Daoy (cell line): Measurements from ENCODE around the gene HIGD1C. TPM values are rescaled to one million over a fixed set of nuclear protein-coding genes. Genes with fewer than 3 reads are reported as not detected.
"Not testable (repeated sequence)": the region's sequence is repeated elsewhere in the genome, so short reads cannot be mapped to it uniquely, and the experiment has no call there.

Source experiments
- DNase-seq: peaks from one replicate; pipeline ENCODE4 v3.0.0-alpha.2; 2015; ENCODE audit warnings: low read depth
- total RNA-seq: library from RNA; depleted of rRNA; stranded (reverse); fragments of >200 nt; shearing (Covaris generic); gene quantifications from 2 replicates; pipeline ENCODE4 v1.2.3, GENCODE V29; 2014

The HIGD1C gene
- total RNA-seq, 1 experiment from 2014 or later = not detected

- DNase-seq = peak; percentile 10
These were observed 18.8 kb upstream of the HIGD1C start for GRCh38 chr12:50933459-50934124.

GRCh38 chr12:50934371-50934851 lies 17.9 kb upstream of the HIGD1C start:
- no peak for DNase-seq

- no peak for DNase-seq
These were observed 17.1 kb upstream of the HIGD1C start for GRCh38 chr12:50934981-50935807.

DNA sequence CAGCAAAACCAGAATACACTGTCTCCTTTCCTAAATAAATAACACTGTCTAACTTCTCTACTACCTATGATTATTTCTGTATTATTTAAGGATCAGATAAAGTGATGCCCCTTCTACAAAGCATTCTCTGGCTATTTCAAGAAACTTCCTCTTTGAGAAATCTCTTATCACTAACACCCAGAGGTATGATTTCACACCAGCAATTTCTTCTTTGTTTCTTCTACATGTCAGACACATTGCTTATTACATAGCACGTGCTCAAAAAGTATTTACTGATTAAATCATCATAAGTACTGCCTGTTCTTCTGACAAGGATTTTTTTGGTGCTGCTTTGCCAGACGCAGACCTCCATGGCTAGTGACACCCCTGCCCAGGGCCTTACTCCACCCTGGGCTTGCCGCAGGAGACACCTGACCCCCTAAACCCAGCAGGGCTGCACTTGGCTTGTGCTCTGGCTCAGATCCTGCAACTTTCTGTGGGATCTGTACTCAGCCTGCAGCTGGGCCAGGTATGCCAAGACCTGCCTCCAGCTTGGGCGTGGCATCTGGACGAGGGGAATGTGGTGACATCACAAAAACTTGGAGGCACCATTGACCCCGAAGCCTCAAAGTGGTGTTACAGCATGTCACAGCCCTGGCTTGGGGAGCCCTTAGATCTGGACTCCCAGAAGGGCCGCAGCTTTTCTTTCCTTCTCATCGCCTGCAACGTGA lies 15.4 kb upstream of the HIGD1C start:
- DNase-seq = no peak

DNA sequence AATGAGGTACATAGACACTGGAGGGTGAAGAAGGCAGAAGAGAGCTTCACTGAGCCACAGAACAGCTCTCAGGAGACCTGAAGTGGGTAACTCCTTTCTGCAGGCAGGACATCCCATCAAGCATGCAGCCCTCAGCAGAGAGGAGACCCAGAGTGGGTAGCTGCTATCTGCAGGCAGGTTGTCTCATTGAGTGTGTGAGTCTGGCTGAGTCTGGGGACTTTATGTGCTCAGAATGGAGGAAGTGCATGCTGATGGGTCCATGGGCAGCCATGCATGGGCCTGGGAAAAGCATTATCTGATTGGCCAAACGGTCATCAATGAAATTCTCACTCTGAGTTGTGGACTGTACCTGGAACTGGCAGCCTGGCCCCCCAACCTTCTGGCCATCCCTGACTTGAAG lies 14.7 kb upstream of the HIGD1C start:
- no peak for DNase-seq

DNA sequence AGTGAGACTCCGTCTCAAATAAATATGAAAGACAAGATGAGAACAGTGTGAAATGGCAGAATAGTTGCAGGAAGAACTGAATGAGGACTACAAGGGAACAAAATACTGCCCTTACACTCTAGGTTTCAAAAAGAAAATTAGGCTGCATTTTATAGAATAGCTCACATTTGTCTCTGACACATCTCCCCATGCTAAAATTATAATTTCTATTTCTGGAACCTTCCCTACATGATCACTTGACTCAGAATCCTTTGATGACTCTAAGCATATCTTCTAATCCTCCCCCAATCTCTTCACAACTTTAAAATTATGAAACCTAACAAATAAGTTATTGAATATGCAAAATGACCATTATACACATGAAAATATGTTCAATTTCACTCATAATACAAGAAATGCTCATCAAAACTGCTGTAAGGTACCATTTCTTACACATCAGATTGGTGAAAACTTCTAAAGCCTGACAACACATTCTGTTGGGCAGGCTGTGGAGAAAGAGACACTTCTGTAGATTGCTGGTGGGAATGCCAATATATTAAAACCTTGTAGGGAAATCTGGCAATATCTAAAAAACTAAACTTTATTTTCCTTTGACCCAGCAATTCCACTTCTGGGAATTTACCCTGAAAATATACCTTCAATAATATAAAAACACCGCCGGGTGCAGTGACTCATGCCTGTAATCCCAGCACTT lies 4.3 kb upstream of the HIGD1C start:
- DNase-seq = no peak

GRCh38 chr12:50948798-50949197 lies 3.5 kb upstream of the HIGD1C start:
- DNase-seq = no peak

DNA sequence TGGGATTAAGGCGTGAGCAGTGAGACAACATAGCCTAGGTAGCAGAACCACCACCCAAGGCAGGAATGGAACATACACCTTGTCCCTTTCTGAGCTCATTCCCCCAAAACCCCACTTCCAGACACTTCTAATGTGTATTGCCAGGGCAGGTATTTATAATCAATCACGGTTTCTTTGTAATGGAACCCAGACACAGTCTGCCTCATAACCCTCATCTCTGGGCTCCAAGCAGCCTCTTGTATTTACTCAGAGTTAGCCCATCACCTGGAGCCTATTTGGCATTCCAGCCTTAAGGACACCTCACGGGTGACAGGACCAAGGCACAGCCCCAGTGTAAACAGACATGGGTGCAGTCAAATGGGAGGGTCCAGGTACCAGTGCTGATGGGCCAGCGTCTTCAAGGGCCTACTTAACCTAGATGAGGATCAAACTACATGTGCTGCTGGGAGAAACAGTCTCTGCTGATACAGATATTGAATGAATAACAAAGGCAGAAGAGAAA lies 2.5 kb upstream of the HIGD1C start:
- no peak for DNase-seq

GRCh38 chr12:50951112-50951511 lies 1.2 kb upstream of the HIGD1C start:
- DNase-seq = no peak

DNA sequence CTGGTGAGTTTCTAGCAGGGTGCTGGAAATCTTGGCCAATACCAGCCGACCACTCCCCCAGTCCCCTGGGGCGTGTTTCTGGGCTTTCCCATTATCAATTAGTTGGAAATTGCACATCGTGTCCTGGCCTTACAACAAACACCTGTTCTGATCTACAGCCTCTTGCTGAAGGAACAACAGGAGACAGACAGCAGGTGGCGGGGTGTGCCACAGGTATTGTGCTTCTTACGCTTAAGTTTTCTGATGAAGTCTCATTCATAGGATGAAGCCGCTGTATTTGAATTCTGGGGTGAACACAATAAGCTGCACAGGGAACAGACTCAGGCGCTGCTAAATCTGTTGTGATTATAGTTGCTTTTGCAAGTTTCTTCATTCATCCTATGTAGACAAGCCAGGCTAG lies 703 bp downstream of the HIGD1C start:
- no peak for DNase-seq

DNA sequence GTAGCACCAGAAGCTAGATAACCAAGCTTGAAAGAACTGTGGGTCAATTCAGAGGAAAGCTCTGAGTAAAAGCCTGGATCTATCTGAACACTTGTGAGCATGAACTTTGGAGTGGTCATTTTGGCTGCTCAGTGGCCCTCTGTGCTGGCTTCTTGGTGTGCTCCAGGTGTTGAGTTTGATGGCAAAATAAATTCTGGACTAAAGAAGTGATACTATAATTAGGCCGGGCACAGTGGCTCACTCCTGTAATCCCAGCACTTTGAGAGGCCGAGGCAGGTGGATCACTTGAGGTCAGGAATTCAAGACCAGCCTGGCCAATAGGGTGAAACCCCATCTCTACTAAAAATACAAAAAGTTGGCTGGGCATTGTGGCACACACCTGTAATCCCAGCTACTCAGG lies 2.4 kb downstream of the HIGD1C start:
- DNase-seq = not testable (repeated sequence)

DNA sequence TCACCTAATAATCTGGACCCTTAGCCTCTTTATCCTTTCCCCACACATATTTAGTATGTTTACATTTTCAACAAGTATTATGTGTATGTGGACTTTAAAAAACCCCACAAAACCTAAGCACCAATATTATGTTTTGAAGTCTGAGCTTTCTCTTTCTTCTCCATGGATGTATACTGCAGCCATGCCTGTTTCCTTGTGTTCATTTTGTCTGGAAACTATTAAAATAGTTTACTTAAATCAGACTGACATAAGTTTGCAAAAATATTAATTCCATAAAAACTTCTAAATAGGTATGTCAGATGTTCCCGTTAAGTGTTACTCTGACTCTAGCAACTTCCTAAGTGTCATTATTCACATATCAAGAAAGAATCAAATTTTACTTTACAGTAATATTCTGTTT lies 2.9 kb downstream of the HIGD1C start:
- no peak for DNase-seq

GRCh38 chr12:50955697-50956096 lies 3.4 kb downstream of the HIGD1C start:
- DNase-seq = no peak

GRCh38 chr12:50960130-50960529 lies 7.8 kb downstream of the HIGD1C start:
- no peak for DNase-seq

DNA sequence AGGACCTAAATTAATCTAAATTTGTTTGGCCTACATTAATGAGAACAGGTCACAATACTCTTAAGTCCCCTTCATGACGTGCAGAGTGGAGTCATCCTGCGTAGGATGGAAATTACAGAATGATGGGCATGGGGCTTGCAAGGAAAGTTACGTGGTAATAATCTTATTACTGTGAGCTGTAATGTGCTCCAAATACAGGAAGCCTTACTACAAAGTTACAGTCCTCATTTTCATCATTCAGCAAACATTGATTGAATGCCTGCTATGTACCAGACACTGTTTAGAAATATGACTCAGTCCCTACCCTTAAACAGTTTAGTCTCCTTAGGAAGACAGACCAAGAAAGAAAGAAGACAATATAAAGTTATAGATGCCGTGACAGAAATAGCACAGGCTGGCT lies 9.4 kb downstream of the HIGD1C start:
- no peak for DNase-seq

DNA sequence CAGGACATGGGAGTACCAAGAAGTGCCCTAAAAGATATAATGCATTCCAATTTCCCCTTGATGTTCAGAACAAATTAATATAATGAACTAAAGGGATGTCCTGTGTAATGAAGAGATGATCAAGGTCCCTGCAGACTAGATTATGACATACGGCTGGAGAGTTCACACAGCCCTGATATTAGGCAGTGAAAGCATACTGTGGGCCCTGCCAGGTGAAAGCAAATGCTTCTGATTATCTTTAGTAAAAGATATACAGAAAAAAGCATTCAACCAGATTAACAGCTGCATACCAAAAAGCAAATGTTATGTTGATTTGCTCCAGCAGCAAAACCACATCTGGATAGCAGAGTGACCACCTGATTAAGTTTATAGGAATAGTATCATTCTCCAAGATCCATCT lies 12.1 kb downstream of the HIGD1C start:
- no peak for DNase-seq

DNA sequence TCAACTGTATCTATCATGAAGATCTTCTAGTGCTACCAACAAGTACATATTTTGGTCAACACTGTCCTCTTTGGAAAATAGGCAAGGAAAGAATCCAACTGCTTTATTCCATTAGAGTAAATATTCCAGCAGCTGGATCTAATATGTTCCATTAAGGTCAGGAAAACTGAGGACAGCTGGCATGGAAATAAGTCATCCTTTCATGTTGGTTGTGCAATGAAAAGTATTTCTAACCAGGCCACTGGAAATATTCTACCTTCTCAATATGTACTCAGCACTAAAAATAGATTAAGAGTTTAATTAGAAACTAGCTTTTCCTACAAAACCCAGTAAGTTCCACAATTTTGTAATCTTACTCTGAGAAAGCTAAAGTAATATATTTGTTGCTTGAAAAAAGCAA lies 19.6 kb downstream of the HIGD1C start:
- DNase-seq = no peak

- no peak for DNase-seq
These were observed 27.2 kb downstream of the HIGD1C start for GRCh38 chr12:50979369-50980052.

GRCh38 chr12:50980545-50980944 lies 28.2 kb downstream of the HIGD1C start:
- DNase-seq = no peak

DNA sequence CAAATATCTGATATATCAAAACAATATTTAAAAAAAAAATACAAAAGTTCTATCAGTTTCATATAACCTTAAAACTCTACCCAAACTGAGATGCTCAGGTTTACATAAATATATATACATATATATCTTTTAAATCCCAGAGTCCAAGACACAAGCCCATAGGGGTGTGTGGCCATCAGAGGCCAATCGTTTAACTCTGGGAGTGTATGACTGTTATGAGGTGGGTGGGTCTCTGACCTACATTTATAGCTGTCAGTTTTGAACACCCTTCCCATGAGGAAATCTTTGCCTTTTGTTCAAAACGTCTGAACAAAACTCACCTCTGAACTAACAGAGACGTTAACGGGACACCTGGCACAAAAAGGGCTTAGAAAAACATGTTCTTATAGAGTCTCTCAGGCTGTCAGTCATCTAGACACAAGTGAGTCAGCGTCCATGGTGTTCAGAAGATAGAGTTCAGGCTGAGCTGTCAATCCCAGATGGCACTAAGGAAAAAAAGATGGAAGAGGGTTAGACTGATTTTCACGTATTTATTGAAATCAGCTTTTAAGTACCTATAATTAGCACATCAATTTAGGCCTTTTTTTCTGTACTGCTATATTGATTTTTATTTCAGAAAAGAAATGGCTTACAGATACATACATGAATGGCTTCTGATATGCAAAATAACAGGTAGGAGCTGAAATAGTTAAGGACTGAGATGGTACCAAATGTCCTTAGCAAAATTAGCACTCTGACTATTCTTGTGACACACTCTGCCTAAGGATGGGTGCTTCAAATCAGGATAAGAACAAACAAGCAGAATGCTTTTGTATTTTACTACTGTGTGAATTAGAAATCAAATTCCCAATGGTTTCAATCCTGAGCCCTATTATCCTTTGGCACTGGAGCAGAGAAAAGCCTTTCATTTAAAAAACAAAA lies 29.2 kb downstream of the HIGD1C start:
- no peak for DNase-seq
